Testis (tissue), 2 donors: ENCODE data around the gene PPP2R5D.

Experiments used
- POLR2A ChIP-seq: fragments of 450-650 bp; IDR thresholded peaks from one replicate; pipeline ENCODE4 v1.6.1; 2017; ENCODE audit warnings: antibody characterized with exemption, mild to moderate bottlenecking, moderate library complexity
- TF ChIP-seq, protein P1 (sequence below), 3 experiments: fragments of 450-650 bp in 2 of 3; fragments of 200-600 bp in 1 of 3; sonication (generic) in 1 of 3; IDR thresholded peaks; one replicate each; pipeline ENCODE4 v1.5.1; 2016 to 2019; ENCODE audit warnings: antibody characterized with exemption in 3 of 3, mild to moderate bottlenecking in 2 of 3, moderate library complexity in 1 of 3

- TF ChIP-seq, protein P1, sequence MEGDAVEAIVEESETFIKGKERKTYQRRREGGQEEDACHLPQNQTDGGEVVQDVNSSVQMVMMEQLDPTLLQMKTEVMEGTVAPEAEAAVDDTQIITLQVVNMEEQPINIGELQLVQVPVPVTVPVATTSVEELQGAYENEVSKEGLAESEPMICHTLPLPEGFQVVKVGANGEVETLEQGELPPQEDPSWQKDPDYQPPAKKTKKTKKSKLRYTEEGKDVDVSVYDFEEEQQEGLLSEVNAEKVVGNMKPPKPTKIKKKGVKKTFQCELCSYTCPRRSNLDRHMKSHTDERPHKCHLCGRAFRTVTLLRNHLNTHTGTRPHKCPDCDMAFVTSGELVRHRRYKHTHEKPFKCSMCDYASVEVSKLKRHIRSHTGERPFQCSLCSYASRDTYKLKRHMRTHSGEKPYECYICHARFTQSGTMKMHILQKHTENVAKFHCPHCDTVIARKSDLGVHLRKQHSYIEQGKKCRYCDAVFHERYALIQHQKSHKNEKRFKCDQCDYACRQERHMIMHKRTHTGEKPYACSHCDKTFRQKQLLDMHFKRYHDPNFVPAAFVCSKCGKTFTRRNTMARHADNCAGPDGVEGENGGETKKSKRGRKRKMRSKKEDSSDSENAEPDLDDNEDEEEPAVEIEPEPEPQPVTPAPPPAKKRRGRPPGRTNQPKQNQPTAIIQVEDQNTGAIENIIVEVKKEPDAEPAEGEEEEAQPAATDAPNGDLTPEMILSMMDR (IDR thresholded peaks at IDR 0.05), result no peak
- no peak for TF ChIP-seq POLR2A
These were observed 69.3 kb downstream of the PPP2R5D start, which contains the start of gene CUL7 for GRCh38 chr6:43053545-43054205.
